Measurements from ENCODE around the gene NUTM1.

Gene NUTM1

DNA sequence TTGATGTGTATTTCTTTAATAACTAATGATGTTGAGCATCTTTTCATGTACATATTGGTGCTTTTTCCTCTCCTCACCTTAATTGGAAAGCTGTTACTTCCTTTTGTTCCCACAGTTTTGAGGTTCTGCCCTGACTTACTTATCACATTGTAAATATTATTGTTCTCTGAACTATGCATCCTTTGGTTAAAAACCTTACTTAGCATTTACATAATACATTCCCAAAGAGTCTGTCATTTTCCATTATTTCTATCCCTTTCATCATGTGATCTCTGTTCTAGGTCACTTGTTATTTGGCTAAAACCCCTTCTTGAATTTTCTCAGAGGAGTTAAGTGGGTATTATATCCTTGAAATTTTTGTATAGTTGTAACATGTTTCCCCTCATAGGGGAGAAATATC is 38.5 kb upstream of the NUTM1 start (continued):
- TF ChIP-seq, protein P1, sequence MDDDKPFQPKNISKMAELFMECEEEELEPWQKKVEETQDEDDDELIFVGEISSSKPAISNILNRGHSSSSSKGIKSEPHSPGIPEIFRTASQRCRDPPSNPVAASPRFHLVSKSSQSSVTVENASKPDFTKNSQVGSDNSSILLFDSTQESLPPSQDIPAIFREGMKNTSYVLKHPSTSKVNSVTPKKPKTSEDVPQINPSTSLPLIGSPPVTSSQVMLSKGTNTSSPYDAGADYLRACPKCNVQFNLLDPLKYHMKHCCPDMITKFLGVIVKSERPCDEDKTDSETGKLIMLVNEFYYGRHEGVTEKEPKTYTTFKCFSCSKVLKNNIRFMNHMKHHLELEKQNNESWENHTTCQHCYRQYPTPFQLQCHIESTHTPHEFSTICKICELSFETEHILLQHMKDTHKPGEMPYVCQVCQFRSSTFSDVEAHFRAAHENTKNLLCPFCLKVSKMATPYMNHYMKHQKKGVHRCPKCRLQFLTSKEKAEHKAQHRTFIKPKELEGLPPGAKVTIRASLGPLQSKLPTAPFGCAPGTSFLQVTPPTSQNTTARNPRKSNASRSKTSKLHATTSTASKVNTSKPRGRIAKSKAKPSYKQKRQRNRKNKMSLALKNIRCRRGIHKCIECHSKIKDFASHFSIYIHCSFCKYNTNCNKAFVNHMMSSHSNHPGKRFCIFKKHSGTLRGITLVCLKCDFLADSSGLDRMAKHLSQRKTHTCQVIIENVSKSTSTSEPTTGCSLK (tag by site-specific recombination; IDR thresholded peaks at IDR 0.05): no peak
- no peak for TF ChIP-seq ZNF660 (tag by site-specific recombination; IDR thresholded peaks at IDR 0.05)
- no peak for TF ChIP-seq ZNF2 (tag by site-specific recombination; IDR thresholded peaks at IDR 0.05)
- TF ChIP-seq TCF7L2 (IDR thresholded peaks at IDR 0.05; ENCODE audit: borderline replicate concordance, low read depth, low read length): no peak
- no peak for TF ChIP-seq ZSCAN16 (tag by site-specific recombination; IDR thresholded peaks at IDR 0.05)

DNA sequence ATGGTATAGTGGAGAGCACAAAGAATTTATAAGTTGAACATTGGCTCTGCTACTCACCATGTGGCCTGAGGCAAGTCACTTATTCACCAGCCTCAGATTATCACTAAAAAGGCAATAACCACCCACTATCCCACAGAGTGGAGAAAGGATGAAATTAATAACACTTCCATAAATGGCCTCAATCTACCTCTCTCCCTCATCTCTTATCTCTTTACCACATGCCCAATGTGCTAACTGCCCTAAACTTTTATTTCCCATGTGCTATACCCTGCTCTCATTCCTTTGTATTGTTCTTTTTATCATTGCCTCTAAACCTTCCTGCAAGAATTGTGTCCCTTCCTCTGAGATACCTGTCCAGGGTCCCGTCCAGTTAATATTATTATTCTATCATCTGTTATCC is 31.6 kb upstream of the NUTM1 start:
- Histone ChIP-seq H3K4me3 (ENCODE audit: low read depth, low read length) (no peak overlapping the region), H3K4me1 (ENCODE audit: control insufficient read depth, insufficient read depth, low read length) (peaks cover 6% of the 10 kb centered on the region; the same call in 1 of the 2 replicates), H3K27ac (ENCODE audit: extremely low read depth, low read depth, low read length) (no peak overlapping the region), H3K36me3 (ENCODE audit: control insufficient read depth in 2 of 2, insufficient read depth in 1 of 2, low read length in 2 of 2) (no peaks in the 10 kb centered on the region; a peak in 1 of 3 replicates), H3K9me3 (ENCODE audit: control insufficient read depth, insufficient read depth, low read depth, low read length) (no peaks in the 10 kb centered on the region)
- peak; percentile 36; the same call in 1 of the 2 replicates for TF ChIP-seq FEZF1 (tag by site-specific recombination; IDR thresholded peaks at IDR 0.05)
- no peak for TF ChIP-seq OVOL3 (tag by site-specific recombination; IDR thresholded peaks at IDR 0.05)
- ChIA-PET POLR2A (no interaction called here), CTCF (no interaction called here)

DNA sequence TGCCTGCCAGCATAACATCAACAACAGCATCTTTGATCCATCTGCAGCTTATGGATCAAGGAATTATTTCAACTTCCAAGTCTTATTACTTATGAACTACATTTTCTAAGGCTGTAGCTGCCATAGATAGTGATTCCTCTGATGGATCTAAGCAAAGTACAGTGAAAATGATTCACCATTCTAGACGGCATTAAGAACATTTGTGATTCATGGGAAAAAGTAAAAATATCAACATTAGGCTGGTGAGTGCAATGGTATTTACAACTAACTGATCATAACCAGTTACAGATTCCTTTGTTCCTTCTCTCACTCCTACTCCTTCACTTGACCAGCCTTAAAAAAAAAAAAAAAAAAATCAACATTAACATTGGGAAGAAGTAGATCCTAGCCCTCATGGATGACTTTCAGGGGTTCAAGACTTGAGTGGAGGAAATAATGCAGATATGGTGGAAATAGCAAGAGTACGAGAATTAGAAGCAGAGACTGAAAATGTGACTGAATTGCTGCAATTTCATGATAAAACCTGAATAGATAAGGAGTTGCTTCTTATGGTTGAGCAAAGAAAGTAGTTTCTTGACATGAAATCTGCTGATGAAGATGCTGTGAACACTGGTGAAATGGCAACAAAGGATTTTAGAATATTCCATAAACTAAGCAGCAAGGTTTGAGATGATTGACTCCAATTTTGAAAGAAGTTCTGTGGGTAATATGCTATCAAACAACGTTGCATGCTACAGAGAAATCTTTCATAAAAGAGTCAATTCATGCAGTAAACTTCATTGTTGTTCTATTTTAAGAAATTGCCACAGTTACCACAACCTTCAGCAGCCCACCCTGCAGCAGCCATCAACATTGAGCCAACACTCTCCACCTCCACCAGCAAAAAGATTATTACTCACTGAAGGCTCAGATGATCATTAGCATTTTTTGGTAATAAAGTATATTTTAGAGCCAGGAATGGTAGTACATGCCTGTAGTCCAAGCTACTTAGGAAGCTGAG is 28.3 kb upstream of the NUTM1 start:
- H3K27ac ChIP-seq (ENCODE audit: extremely low read depth, low read depth, low read length): no peak overlapping the region
- POLR2A ChIA-PET: interaction anchor here (0.7 kb wide), 1 partner anchor 24 kb away, joined by 3 read pairs; no protein-coding TSS in a partner anchor
- H3K36me3 ChIP-seq (ENCODE audit: control insufficient read depth in 2 of 2, insufficient read depth in 1 of 2, low read length in 2 of 2): no peaks in the 10 kb centered on the region
- H3K4me1 ChIP-seq (ENCODE audit: control insufficient read depth, insufficient read depth, low read length): peaks cover 7% of the 10 kb centered on the region; the same call in 1 of the 2 replicates
- H3K4me3 ChIP-seq (ENCODE audit: low read depth, low read length): no peak overlapping the region
- no peaks in the 10 kb centered on the region for H3K9me3 ChIP-seq (ENCODE audit: control insufficient read depth, insufficient read depth, low read depth, low read length)
- CTCF ChIA-PET: no interaction called here
- TF ChIP-seq YY2 (tag by site-specific recombination; IDR thresholded peaks at IDR 0.05) (no peak), MYNN (tag by site-specific recombination; IDR thresholded peaks at IDR 0.05; ENCODE audit: borderline replicate concordance) (no peak), ZNF211 (tag by site-specific recombination; IDR thresholded peaks at IDR 0.05; ENCODE audit: low read depth) (no peak), ZNF341 (tag by site-specific recombination; IDR thresholded peaks at IDR 0.05; ENCODE audit: low read depth) (no peak), BCL11B (tag by site-specific recombination; IDR thresholded peaks at IDR 0.05; ENCODE audit: low read depth) (no peak), ZNF626 (tag by site-specific recombination; IDR thresholded peaks at IDR 0.05) (no peak), ZNF266 (tag by site-specific recombination; IDR thresholded peaks at IDR 0.05; ENCODE audit: low read depth) (no peak), GLIS1 (tag by site-specific recombination; IDR thresholded peaks at IDR 0.05) (no peak)
- TF ChIP-seq, protein P2, sequence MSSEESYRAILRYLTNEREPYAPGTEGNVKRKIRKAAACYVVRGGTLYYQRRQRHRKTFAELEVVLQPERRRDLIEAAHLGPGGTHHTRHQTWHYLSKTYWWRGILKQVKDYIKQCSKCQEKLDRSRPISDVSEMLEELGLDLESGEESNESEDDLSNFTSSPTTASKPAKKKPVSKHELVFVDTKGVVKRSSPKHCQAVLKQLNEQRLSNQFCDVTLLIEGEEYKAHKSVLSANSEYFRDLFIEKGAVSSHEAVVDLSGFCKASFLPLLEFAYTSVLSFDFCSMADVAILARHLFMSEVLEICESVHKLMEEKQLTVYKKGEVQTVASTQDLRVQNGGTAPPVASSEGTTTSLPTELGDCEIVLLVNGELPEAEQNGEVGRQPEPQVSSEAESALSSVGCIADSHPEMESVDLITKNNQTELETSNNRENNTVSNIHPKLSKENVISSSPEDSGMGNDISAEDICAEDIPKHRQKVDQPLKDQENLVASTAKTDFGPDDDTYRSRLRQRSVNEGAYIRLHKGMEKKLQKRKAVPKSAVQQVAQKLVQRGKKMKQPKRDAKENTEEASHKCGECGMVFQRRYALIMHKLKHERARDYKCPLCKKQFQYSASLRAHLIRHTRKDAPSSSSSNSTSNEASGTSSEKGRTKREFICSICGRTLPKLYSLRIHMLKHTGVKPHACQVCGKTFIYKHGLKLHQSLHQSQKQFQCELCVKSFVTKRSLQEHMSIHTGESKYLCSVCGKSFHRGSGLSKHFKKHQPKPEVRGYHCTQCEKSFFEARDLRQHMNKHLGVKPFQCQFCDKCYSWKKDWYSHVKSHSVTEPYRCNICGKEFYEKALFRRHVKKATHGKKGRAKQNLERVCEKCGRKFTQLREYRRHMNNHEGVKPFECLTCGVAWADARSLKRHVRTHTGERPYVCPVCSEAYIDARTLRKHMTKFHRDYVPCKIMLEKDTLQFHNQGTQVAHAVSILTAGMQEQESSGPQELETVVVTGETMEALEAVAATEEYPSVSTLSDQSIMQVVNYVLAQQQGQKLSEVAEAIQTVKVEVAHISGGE (tag by site-specific recombination; conservative IDR thresholded peaks at IDR 0.05; ENCODE audit: low read depth): no peak
